Activated naive CD4-positive, alpha-beta T cell treated with Interleukin-2 at 50 U/mL for 16 hours (primary cell): ENCODE results near the gene PCDHGA4.
"Not testable (repeated sequence)": the region's sequence is repeated elsewhere in the genome, so short reads cannot be mapped to it uniquely, and the experiment has no call there.

Experiments
- DNase-seq: peaks from one replicate; pipeline ENCODE4 v3.0.0-alpha.2; 2020

The PCDHGA4 gene

GRCh38 chr5:141354900-141355469 lies at the start of gene PCDHGA4:
Gene PCDHGA4 (plus strand): TSS chr5:141355021. CDS start chr5:141355108, 87 bp downstream.
- no peak for DNase-seq

GRCh38 chr5:141306630-141307029 lies 48.2 kb upstream of the PCDHGA4 start:
- no peak for DNase-seq

- DNase-seq, result no peak
Measured at GRCh38 chr5:141313711-141314110, 41.1 kb upstream of the PCDHGA4 start.

GRCh38 chr5:141316963-141317362 lies 37.9 kb upstream of the PCDHGA4 start:
- not testable (repeated sequence) for DNase-seq

- no peak for DNase-seq
Measured at GRCh38 chr5:141319202-141319601, 35.6 kb upstream of the PCDHGA4 start.

- no peak for DNase-seq
Measured at GRCh38 chr5:141319699-141320098, 35.1 kb upstream of the PCDHGA4 start.

GRCh38 chr5:141320225-141321169 lies 34.3 kb upstream of the PCDHGA4 start, which contains the start of gene TAF7:
Gene TAF7 (minus strand): TSS chr5:141320784. CDS start chr5:141320044, 740 bp downstream.
- peak; percentile 93 for DNase-seq

- no peak for DNase-seq
Measured at GRCh38 chr5:141322261-141322660, 32.6 kb upstream of the PCDHGA4 start.

GRCh38 chr5:141326088-141326854 lies 28.6 kb upstream of the PCDHGA4 start:
- DNase-seq, result peak; percentile 77

- DNase-seq, result no peak
Measured at GRCh38 chr5:141328231-141328630, 26.6 kb upstream of the PCDHGA4 start.

- peak; percentile 37 for DNase-seq
Measured at GRCh38 chr5:141330299-141331080, 24.3 kb upstream of the PCDHGA4 start, which contains the start of gene PCDHGA1. Gene PCDHGA1 (plus strand): TSS chr5:141330514.

- DNase-seq, result not testable (repeated sequence)
Measured at GRCh38 chr5:141332571-141332970, 22.2 kb upstream of the PCDHGA4 start.

- no peak for DNase-seq
Measured at GRCh38 chr5:141338538-141339306, 16.1 kb upstream of the PCDHGA4 start, which contains the start of gene PCDHGA2. Gene PCDHGA2 (plus strand): TSS chr5:141338760.

- not testable (repeated sequence) for DNase-seq
Measured at GRCh38 chr5:141340781-141341354, 14.0 kb upstream of the PCDHGA4 start.

GRCh38 chr5:141342773-141343172 lies 12.0 kb upstream of the PCDHGA4 start:
- DNase-seq, result no peak

- no peak for DNase-seq
Measured at GRCh38 chr5:141343242-141343952, 11.4 kb upstream of the PCDHGA4 start, which contains the start of gene PCDHGA3. Gene PCDHGA3 (plus strand): TSS chr5:141343829. CDS start chr5:141344034, 205 bp downstream.

GRCh38 chr5:141343953-141344463 lies 10.8 kb upstream of the PCDHGA4 start:
- no peak for DNase-seq

- DNase-seq, result no peak
Measured at GRCh38 chr5:141345327-141345726, 9.5 kb upstream of the PCDHGA4 start.

GRCh38 chr5:141346017-141346416 lies 8.8 kb upstream of the PCDHGA4 start:
- not testable (repeated sequence) for DNase-seq
